Activated T-cell treated with anti-CD3 and anti-CD28 coated beads for 4 hours (primary cell): ENCODE data around the gene SORCS3.

Experiments used
- DNase-seq: peaks from one replicate; pipeline ENCODE4 v3.0.0-alpha.2; 2020

The SORCS3 gene

GRCh38 chr10:104641187-104641936, at the start of gene SORCS3:
SORCS3 (plus strand) TSS chr10:104641290.
- DNase-seq: no peak

GRCh38 chr10:104591441-104591840, 49.6 kb upstream of the SORCS3 start:
- DNase-seq: no peak

GRCh38 chr10:104601166-104601565, 39.9 kb upstream of the SORCS3 start:
- DNase-seq: no peak

- no peak for DNase-seq
Observed at GRCh38 chr10:104608091-104608828, 32.8 kb upstream of the SORCS3 start.

GRCh38 chr10:104612571-104613205, 28.4 kb upstream of the SORCS3 start:
- DNase-seq: no peak

- no peak for DNase-seq
Observed at GRCh38 chr10:104613406-104613805, 27.7 kb upstream of the SORCS3 start.

GRCh38 chr10:104614245-104614831, 26.8 kb upstream of the SORCS3 start:
- DNase-seq: no peak

GRCh38 chr10:104615136-104615535, 26.0 kb upstream of the SORCS3 start:
- no peak for DNase-seq

GRCh38 chr10:104617831-104618230, 23.3 kb upstream of the SORCS3 start:
- no peak for DNase-seq

- DNase-seq: no peak
Observed at GRCh38 chr10:104622175-104622574, 18.9 kb upstream of the SORCS3 start.

- DNase-seq: no peak
Observed at GRCh38 chr10:104622598-104623209, 18.4 kb upstream of the SORCS3 start.

- DNase-seq: no peak
Observed at GRCh38 chr10:104630731-104631130, 10.4 kb upstream of the SORCS3 start.

GRCh38 chr10:104631946-104632345, 9.1 kb upstream of the SORCS3 start:
- no peak for DNase-seq

- no peak for DNase-seq
Observed at GRCh38 chr10:104638861-104639589, 2.1 kb upstream of the SORCS3 start.

GRCh38 chr10:104639590-104640338, 1.3 kb upstream of the SORCS3 start:
- no peak for DNase-seq

- DNase-seq: no peak
Observed at GRCh38 chr10:104640339-104641186, 527 bp upstream of the SORCS3 start.

- no peak for DNase-seq
Observed at GRCh38 chr10:104641937-104642657, 1.0 kb downstream of the SORCS3 start.

- DNase-seq: no peak
Observed at GRCh38 chr10:104642658-104643302, 1.7 kb downstream of the SORCS3 start.

- DNase-seq: no peak
Observed at GRCh38 chr10:104643303-104643663, 2.2 kb downstream of the SORCS3 start.
